Prostate gland (tissue), 2 donors: Measurements from ENCODE around the gene ASXL1. TPM values are rescaled to one million over a fixed set of nuclear protein-coding genes. Genes with fewer than 3 reads are reported as not detected.

Source experiments
- DNase-seq: peaks from one replicate; pipeline ENCODE4 v3.0.0-alpha.2; 2019; ENCODE audit warnings: low spot score
- H3K27ac ChIP-seq, 2 donors: fragments of 200-600 bp; sonication (generic); 2 replicates each; pipeline ENCODE4 v1.5.1; 2017 to 2019
- H3K27me3 ChIP-seq: fragments of 200-600 bp; sonication (generic); replicated peaks from 2 replicates; pipeline ENCODE4 v1.5.1; 2019; ENCODE audit not compliant: insufficient read depth
- H3K36me3 ChIP-seq, 2 donors: fragments of 200-600 bp; sonication (generic); 1 replicate in 1 of 2; 2 replicates in 1 of 2; pipeline versions ENCODE4 v1.5.1 to v1.8.1; 2017 to 2019
- H3K4me1 ChIP-seq: fragments of 200-600 bp; sonication (generic); replicated peaks from 2 replicates; pipeline ENCODE4 v1.5.1; 2019
- H3K4me3 ChIP-seq, 2 donors: fragments of 200-600 bp; sonication (generic); 2 replicates each; pipeline ENCODE4 v1.5.1; 2017 to 2019
- H3K9me3 ChIP-seq: fragments of 200-600 bp; sonication (generic); 2 replicates; pipeline ENCODE4 v1.5.1; 2017
- POLR2A ChIP-seq: fragments of 450-650 bp; IDR thresholded peaks from one replicate; pipeline ENCODE4 v1.6.1; 2016; ENCODE audit warnings: antibody characterized with exemption, mild to moderate bottlenecking
- POLR2AphosphoS5 ChIP-seq: sonication (generic); formaldehyde crosslinking; IDR thresholded peaks from one replicate; pipeline ENCODE4 v1.6.1; 2017; ENCODE audit warnings: antibody characterized with exemption
- WGBS: methylation state at CpG from one replicate; pipeline ENCODE4 v1.1.5; 2018; 5-methylcytosine and 5-hydroxymethylcytosine counted together
- intact Hi-C: fragments of 100-400 bp; cut with DNase I; formaldehyde crosslinking; loops from one replicate; pipeline ENCODE4 v1.14.2; 2022
- total RNA-seq, 2 donors: library from RNA; depleted of rRNA; stranded (reverse); fragments of >200 nt; gene quantifications; one replicate each; pipeline ENCODE4 v1.1.0, GENCODE V29; 2016
- TF ChIP-seq, protein P1 (sequence below), 4 experiments: fragments of 200-600 bp in 2 of 4; fragments of 450-650 bp in 2 of 4; sonication (generic) in 2 of 4; IDR thresholded peaks; 1 replicate in 3 of 4; 2 replicates in 1 of 4; pipeline ENCODE4 v1.5.1; 2016 to 2019; ENCODE audit warnings: antibody characterized with exemption in 4 of 4, mild to moderate bottlenecking in 2 of 4, moderate library complexity in 2 of 4

ASXL1 gene
- total RNA-seq, 2 donors from 2014 or later: 30.4 to 106 TPM

DNA sequence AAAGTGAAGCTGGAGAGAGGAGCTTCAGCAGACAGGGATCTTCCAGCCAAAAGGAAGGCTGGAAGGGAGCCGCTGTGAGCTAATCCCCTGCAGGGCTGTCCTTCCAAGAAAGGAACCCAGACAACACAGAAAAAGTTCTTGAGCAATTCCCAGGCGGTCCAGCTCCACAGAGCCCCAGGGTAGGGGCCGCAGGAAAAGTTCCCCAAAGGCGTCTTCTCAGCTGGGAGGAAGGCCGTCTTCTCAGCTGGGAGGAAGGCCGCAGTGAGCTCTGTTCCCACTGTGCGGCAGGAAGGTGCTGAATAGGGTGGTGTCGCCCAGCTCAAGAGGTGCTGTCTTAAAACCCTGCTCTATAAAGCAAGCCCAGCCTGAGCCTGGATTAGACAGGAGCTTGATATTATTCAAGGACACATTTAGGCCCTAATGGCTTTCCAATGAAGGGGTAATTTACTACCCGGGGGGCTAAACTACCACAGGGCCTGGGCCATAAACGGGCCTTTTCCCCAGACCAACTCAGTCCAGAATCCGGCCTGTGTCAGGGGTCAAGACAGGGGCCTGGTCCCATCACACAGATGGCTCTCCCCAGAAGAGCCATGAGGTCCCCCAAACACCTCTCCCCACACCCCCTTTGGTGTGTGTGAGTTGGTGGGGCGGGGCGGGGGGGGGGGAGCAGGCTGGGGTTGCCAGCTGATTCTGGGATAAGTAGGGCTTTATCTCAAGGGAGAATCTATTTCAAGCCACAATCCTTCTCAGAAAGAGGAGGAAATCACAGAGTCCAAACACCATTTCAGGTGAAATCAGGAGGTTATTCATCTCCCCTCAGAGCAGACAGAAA, 123.4 kb downstream of the ASXL1 start:
- WGBS: 22% methylated on average over 13 of the region's 13 CpGs
- Histone ChIP-seq H3K27me3 (no peaks in the 10 kb centered on the region), H3K4me1 (peaks cover 8% of the 10 kb centered on the region), H3K9me3 (no peaks in the 10 kb centered on the region), H3K36me3 (no peaks in the 10 kb centered on the region), H3K4me3 (peak overlapping the region; percentile 87 to 93), H3K27ac (peak overlapping the region; percentile 85 to 92)
- no peak for TF ChIP-seq POLR2A
- TF ChIP-seq, protein P1, sequence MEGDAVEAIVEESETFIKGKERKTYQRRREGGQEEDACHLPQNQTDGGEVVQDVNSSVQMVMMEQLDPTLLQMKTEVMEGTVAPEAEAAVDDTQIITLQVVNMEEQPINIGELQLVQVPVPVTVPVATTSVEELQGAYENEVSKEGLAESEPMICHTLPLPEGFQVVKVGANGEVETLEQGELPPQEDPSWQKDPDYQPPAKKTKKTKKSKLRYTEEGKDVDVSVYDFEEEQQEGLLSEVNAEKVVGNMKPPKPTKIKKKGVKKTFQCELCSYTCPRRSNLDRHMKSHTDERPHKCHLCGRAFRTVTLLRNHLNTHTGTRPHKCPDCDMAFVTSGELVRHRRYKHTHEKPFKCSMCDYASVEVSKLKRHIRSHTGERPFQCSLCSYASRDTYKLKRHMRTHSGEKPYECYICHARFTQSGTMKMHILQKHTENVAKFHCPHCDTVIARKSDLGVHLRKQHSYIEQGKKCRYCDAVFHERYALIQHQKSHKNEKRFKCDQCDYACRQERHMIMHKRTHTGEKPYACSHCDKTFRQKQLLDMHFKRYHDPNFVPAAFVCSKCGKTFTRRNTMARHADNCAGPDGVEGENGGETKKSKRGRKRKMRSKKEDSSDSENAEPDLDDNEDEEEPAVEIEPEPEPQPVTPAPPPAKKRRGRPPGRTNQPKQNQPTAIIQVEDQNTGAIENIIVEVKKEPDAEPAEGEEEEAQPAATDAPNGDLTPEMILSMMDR (IDR thresholded peaks at IDR 0.05): no peak
- no peak for DNase-seq
- intact Hi-C loops: loop anchor here (2.0 to 10.0 kb wide), 2 partner anchors 123 to 277 kb away; partner anchors contain the start of genes ASXL1, PLAGL2 and POFUT1

DNA sequence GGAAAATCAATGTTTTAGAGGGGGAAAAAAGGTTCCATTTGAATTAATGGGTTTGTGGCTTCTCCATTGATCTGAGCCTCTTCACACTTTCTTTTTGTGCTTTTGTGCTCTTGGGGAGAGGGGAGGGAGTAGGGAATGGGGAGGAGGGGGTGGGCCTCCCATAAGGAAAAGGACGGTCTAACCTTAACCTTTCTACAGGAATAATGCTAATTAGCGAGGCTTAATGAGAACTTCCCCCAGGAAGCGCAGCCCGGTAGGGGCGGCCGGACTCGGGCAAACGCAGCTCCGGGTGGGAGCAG, 124.0 kb downstream of the ASXL1 start:
- intact Hi-C loops: loop anchor here (2.0 to 10.0 kb wide), 2 partner anchors 123 to 277 kb away; partner anchors contain the start of genes ASXL1, PLAGL2 and POFUT1
- Histone ChIP-seq H3K9me3 (no peaks in the 10 kb centered on the region), H3K36me3 (no peaks in the 10 kb centered on the region), H3K27me3 (no peaks in the 10 kb centered on the region), H3K27ac (peak overlapping the region; percentile 85 to 92), H3K4me1 (peaks cover 6% of the 10 kb centered on the region), H3K4me3 (peak overlapping the region; percentile 87 to 93)
- TF ChIP-seq POLR2A: no peak
- no peak for TF ChIP-seq POLR2AphosphoS5
- TF ChIP-seq, protein P1 (IDR thresholded peaks at IDR 0.05): no peak
- WGBS: 5% methylated on average over 9 of the region's 9 CpGs
- no peak for DNase-seq

DNA sequence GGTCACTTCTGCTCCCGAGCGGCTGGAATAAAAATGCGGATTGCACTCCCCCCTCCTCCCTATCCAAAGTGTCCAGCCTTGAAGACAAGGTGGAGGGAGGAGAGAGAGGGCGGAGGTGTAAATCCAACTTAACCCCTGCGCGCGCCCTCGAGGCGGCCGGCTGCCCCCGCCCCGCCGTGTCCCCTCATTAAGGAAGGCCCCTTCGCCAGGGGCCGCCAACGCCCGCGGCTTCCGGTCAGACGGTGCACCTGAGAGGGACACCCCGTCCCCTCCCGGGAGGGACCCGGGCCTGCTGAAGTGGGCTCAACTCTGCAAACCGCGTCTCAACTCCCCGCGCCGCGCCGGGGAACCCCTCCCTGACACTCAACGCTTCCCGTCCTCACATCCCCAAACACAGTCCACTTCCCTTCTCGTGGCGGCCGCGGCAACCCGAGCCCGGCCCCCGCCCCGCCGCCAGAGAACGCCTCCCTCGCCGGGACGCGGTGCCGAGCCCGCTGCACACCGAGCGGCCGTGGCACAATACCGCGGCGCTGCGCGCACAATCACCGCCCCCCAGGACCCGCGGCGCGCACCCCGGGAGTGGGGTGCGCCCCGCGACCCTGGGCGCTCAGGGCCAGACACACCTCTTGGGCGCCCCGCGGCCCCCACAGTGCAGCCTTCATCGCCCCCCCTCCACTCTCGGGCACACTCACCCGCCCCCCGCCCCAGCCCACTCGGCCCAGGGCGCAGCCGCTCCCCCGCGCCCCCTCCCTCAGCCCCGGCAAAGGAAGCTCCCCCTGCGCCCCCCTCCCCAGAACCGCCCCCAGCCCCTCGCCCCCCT, 124.5 kb downstream of the ASXL1 start:
- Histone ChIP-seq H3K27ac (peak overlapping the region; percentile 85 to 92), H3K36me3 (no peaks in the 10 kb centered on the region), H3K4me3 (peak overlapping the region; percentile 87 to 93), H3K9me3 (no peaks in the 10 kb centered on the region), H3K27me3 (no peaks in the 10 kb centered on the region), H3K4me1 (peaks cover 6% of the 10 kb centered on the region)
- WGBS: under 1% methylated on average over 49 of the region's 82 CpGs
- intact Hi-C loops: loop anchor here (2.0 to 10.0 kb wide), 2 partner anchors 124 to 278 kb away; partner anchors contain the start of genes ASXL1, PLAGL2 and POFUT1
- no peak for DNase-seq
- TF ChIP-seq POLR2A: peak; percentile 26
- TF ChIP-seq, protein P1 (IDR thresholded peaks at IDR 0.05): no peak

DNA sequence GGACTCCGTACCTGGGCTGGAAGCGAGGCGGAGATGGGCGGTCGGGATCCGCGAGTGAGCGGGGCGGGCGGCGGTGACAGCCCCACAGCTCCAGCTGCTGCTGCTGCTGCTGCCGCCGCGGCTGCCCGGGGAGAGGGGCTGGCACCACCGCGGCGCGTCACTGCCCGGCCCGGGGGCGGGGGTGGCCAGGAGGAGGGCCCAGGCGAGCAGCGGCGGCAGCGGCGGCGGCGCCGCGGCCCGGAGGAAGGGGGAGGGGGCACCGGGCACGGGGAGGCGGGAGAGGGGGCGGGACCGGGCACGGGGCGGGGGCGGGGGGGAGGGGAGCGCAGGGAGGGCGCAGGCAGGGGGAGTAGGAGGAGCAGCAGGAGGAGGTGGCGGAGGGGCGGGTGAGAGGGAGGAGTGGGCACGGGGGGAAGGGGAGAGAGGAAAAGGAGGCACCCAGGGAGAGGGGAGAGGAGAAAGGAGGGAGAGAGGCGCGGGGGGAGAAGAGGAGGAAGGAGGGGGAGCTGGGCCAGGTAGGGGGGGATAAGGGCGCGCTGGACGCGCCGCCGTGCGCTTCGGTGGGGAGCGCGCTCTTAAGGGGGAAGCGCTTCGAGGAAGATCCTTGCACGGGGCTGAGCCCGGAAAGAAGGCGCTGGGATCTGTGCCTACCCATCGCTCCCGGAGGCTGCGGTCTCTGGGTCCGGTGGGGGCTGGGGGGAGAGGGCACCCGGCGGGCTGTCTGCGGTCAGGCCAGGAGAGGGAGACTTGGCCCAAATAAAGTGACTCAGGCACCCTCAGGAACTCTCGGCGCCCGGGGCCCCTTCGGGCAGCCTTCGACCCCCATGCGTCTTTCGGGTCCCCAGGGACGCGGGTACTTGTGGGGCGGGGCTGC, 125.5 kb downstream of the ASXL1 start:
- TF ChIP-seq POLR2A: peak; percentile 73
- TF ChIP-seq, protein P1 (IDR thresholded peaks at IDR 0.05): peak in 1 of 4 experiments; percentile 5
- TF ChIP-seq POLR2AphosphoS5: no peak

More for the DNA sequence above, 125.5 kb downstream of the ASXL1 start:
- Histone ChIP-seq H3K36me3 (no peaks in the 10 kb centered on the region), H3K4me1 (peaks cover 6% of the 10 kb centered on the region), H3K27ac (peak overlapping the region; percentile 85 to 92), H3K9me3 (no peaks in the 10 kb centered on the region), H3K4me3 (peak overlapping the region; percentile 87 to 93), H3K27me3 (no peaks in the 10 kb centered on the region)
- 1% methylated on average over 41 of the region's 79 CpGs for WGBS
- DNase-seq: peak; percentile 78
- intact Hi-C loops: loop anchor here (2.0 to 10.0 kb wide), 2 partner anchors 125 to 279 kb away; partner anchors contain the start of genes ASXL1, PLAGL2 and POFUT1
